GM23338 (cell line): ENCODE measurements around the gene RNF121.

Experiments
- CREB1 ChIP-seq: fragments of 250-450 bp; sonication (Bioruptor Pico); IDR thresholded peaks from 2 replicates; pipeline ENCODE4 v1.5.0; 2020; ENCODE audit warnings: low read depth, mild to moderate bottlenecking, moderate library complexity
- EZH2 ChIP-seq: fragments of 200-600 bp; sonication (generic); IDR thresholded peaks from one replicate; pipeline ENCODE4 v1.8.0; 2017; ENCODE audit warnings: antibody characterized with exemption, mild to moderate bottlenecking, low read depth; ENCODE audit not compliant: unreplicated experiment
- EZH2phosphoT487 ChIP-seq: fragments of 200-600 bp; sonication (generic); IDR thresholded peaks from one replicate; pipeline ENCODE4 v1.8.1; 2018; ENCODE audit warnings: antibody characterized with exemption; ENCODE audit not compliant: unreplicated experiment
- JUNB ChIP-seq: IDR thresholded peaks from one replicate; pipeline ENCODE4 v1.6.1; 2016; ENCODE audit warnings: antibody characterized with exemption; ENCODE audit not compliant: unreplicated experiment
- NANOG ChIP-seq: IDR thresholded peaks from 2 replicates; pipeline ENCODE4 v1.6.1; 2016; ENCODE audit warnings: antibody characterized with exemption, borderline replicate concordance
- POLR2AphosphoS5 ChIP-seq: IDR thresholded peaks from 2 replicates; pipeline ENCODE4 v1.6.1; 2016; ENCODE audit warnings: antibody characterized with exemption, low read depth
- STAT1 ChIP-seq: IDR thresholded peaks from one replicate; pipeline ENCODE4 v1.6.1; 2016; ENCODE audit warnings: antibody characterized with exemption; ENCODE audit not compliant: unreplicated experiment
- ZNF114 ChIP-seq: fragments of 250-450 bp; sonication (Bioruptor Pico); IDR thresholded peaks from 2 replicates; pipeline ENCODE4 v1.5.0; 2020; ENCODE audit warnings: mild to moderate bottlenecking, moderate library complexity
- ZNF331 ChIP-seq: fragments of 250-450 bp; sonication (Bioruptor Pico); IDR thresholded peaks from 2 replicates; pipeline ENCODE4 v1.5.0; 2020; ENCODE audit warnings: low read depth, mild to moderate bottlenecking, moderate library complexity
- TF ChIP-seq, protein P1 (sequence below), 2 experiments: fragments of 200-600 bp in 1 of 2; sonication (generic) in 1 of 2; conservative IDR thresholded peaks; 2 replicates each; pipeline versions ENCODE4 v1.5.1 to v1.6.1; 2016 to 2017; ENCODE audit warnings: antibody characterized with exemption in 2 of 2, low read depth in 2 of 2, mild to moderate bottlenecking in 2 of 2, moderate library complexity in 1 of 2
- TF ChIP-seq, protein P2 (sequence below): IDR thresholded peaks from one replicate; pipeline ENCODE4 v1.6.1; 2018; ENCODE audit warnings: antibody characterized with exemption; ENCODE audit not compliant: unreplicated experiment
- TF ChIP-seq, protein P3 (sequence below): IDR thresholded peaks from 2 replicates; pipeline ENCODE4 v1.6.1; 2016; ENCODE audit warnings: antibody characterized with exemption
- TF ChIP-seq, protein P4 (sequence below): fragments of 250-450 bp; sonication (Bioruptor Pico); IDR thresholded peaks from 2 replicates; pipeline ENCODE4 v1.5.0; 2020; ENCODE audit warnings: mild to moderate bottlenecking, moderate library complexity

DNA sequence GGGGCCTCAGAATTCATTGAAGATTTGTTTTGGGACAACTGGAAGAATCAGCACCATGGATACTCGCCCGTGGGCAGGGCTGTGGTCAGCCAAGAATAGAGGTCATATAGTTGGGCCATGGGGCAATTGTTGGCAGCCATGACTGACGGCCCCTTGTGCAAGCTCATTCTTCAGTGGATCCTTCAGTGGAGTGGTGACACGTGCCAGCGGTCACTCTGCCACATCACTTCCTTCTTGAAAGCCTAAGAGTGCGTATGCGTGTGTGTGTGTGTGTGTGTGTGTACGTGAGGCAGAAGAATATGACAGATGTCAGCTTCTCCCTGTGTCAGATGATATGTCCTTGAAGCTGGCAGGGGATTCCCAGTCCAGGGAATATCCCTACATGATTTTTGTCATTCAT is 68.1 kb downstream of the RNF121 start:
- TF ChIP-seq, protein P1, sequence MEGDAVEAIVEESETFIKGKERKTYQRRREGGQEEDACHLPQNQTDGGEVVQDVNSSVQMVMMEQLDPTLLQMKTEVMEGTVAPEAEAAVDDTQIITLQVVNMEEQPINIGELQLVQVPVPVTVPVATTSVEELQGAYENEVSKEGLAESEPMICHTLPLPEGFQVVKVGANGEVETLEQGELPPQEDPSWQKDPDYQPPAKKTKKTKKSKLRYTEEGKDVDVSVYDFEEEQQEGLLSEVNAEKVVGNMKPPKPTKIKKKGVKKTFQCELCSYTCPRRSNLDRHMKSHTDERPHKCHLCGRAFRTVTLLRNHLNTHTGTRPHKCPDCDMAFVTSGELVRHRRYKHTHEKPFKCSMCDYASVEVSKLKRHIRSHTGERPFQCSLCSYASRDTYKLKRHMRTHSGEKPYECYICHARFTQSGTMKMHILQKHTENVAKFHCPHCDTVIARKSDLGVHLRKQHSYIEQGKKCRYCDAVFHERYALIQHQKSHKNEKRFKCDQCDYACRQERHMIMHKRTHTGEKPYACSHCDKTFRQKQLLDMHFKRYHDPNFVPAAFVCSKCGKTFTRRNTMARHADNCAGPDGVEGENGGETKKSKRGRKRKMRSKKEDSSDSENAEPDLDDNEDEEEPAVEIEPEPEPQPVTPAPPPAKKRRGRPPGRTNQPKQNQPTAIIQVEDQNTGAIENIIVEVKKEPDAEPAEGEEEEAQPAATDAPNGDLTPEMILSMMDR (conservative IDR thresholded peaks at IDR 0.05; ENCODE audit: low read depth in 2 of 2): no peak
- TF ChIP-seq POLR2AphosphoS5: no peak
- TF ChIP-seq, protein P2, sequence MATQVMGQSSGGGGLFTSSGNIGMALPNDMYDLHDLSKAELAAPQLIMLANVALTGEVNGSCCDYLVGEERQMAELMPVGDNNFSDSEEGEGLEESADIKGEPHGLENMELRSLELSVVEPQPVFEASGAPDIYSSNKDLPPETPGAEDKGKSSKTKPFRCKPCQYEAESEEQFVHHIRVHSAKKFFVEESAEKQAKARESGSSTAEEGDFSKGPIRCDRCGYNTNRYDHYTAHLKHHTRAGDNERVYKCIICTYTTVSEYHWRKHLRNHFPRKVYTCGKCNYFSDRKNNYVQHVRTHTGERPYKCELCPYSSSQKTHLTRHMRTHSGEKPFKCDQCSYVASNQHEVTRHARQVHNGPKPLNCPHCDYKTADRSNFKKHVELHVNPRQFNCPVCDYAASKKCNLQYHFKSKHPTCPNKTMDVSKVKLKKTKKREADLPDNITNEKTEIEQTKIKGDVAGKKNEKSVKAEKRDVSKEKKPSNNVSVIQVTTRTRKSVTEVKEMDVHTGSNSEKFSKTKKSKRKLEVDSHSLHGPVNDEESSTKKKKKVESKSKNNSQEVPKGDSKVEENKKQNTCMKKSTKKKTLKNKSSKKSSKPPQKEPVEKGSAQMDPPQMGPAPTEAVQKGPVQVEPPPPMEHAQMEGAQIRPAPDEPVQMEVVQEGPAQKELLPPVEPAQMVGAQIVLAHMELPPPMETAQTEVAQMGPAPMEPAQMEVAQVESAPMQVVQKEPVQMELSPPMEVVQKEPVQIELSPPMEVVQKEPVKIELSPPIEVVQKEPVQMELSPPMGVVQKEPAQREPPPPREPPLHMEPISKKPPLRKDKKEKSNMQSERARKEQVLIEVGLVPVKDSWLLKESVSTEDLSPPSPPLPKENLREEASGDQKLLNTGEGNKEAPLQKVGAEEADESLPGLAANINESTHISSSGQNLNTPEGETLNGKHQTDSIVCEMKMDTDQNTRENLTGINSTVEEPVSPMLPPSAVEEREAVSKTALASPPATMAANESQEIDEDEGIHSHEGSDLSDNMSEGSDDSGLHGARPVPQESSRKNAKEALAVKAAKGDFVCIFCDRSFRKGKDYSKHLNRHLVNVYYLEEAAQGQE: no peak
- no peak for TF ChIP-seq JUNB
- no peak for TF ChIP-seq EZH2phosphoT487
- no peak for TF ChIP-seq STAT1
- no peak for TF ChIP-seq CREB1 (CRISPR knock-in tag)
- TF ChIP-seq NANOG: no peak
- TF ChIP-seq EZH2: no peak
- TF ChIP-seq ZNF114 (CRISPR knock-in tag): no peak
- TF ChIP-seq ZNF331 (CRISPR knock-in tag): no peak
- TF ChIP-seq, protein P3, sequence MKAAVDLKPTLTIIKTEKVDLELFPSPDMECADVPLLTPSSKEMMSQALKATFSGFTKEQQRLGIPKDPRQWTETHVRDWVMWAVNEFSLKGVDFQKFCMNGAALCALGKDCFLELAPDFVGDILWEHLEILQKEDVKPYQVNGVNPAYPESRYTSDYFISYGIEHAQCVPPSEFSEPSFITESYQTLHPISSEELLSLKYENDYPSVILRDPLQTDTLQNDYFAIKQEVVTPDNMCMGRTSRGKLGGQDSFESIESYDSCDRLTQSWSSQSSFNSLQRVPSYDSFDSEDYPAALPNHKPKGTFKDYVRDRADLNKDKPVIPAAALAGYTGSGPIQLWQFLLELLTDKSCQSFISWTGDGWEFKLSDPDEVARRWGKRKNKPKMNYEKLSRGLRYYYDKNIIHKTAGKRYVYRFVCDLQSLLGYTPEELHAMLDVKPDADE: no peak
- TF ChIP-seq, protein P4, sequence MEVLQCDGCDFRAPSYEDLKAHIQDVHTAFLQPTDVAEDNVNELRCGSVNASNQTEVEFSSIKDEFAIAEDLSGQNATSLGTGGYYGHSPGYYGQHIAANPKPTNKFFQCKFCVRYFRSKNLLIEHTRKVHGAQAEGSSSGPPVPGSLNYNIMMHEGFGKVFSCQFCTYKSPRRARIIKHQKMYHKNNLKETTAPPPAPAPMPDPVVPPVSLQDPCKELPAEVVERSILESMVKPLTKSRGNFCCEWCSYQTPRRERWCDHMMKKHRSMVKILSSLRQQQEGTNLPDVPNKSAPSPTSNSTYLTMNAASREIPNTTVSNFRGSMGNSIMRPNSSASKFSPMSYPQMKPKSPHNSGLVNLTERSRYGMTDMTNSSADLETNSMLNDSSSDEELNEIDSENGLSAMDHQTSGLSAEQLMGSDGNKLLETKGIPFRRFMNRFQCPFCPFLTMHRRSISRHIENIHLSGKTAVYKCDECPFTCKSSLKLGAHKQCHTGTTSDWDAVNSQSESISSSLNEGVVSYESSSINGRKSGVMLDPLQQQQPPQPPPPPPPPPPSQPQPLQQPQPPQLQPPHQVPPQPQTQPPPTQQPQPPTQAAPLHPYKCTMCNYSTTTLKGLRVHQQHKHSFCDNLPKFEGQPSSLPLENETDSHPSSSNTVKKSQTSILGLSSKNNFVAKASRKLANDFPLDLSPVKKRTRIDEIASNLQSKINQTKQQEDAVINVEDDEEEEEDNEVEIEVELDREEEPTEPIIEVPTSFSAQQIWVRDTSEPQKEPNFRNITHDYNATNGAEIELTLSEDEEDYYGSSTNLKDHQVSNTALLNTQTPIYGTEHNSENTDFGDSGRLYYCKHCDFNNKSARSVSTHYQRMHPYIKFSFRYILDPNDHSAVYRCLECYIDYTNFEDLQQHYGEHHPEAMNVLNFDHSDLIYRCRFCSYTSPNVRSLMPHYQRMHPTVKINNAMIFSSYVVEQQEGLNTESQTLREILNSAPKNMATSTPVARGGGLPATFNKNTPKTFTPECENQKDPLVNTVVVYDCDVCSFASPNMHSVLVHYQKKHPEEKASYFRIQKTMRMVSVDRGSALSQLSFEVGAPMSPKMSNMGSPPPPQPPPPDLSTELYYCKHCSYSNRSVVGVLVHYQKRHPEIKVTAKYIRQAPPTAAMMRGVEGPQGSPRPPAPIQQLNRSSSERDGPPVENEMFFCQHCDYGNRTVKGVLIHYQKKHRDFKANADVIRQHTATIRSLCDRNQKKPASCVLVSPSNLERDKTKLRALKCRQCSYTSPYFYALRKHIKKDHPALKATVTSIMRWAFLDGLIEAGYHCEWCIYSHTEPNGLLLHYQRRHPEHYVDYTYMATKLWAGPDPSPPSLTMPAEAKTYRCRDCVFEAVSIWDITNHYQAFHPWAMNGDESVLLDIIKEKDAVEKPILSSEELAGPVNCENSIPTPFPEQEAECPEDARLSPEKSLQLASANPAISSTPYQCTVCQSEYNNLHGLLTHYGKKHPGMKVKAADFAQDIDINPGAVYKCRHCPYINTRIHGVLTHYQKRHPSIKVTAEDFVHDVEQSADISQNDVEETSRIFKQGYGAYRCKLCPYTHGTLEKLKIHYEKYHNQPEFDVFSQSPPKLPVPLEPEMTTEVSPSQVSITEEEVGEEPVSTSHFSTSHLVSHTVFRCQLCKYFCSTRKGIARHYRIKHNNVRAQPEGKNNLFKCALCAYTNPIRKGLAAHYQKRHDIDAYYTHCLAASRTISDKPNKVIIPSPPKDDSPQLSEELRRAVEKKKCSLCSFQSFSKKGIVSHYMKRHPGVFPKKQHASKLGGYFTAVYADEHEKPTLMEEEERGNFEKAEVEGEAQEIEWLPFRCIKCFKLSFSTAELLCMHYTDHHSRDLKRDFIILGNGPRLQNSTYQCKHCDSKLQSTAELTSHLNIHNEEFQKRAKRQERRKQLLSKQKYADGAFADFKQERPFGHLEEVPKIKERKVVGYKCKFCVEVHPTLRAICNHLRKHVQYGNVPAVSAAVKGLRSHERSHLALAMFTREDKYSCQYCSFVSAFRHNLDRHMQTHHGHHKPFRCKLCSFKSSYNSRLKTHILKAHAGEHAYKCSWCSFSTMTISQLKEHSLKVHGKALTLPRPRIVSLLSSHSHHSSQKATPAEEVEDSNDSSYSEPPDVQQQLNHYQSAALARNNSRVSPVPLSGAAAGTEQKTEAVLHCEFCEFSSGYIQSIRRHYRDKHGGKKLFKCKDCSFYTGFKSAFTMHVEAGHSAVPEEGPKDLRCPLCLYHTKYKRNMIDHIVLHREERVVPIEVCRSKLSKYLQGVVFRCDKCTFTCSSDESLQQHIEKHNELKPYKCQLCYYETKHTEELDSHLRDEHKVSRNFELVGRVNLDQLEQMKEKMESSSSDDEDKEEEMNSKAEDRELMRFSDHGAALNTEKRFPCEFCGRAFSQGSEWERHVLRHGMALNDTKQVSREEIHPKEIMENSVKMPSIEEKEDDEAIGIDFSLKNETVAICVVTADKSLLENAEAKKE (CRISPR knock-in tag): no peak
